ENCODE measurements around the gene LRRC8A. TPM values are rescaled to one million over a fixed set of nuclear protein-coding genes. Genes with fewer than 3 reads are reported as not detected.
"Not testable (repeated sequence)": the region's sequence is repeated elsewhere in the genome, so short reads cannot be mapped to it uniquely, and the experiment has no call there.

LRRC8A gene
- polyA plus RNA-seq, 1 donor from 2014 or later = 11.6 TPM

DNA sequence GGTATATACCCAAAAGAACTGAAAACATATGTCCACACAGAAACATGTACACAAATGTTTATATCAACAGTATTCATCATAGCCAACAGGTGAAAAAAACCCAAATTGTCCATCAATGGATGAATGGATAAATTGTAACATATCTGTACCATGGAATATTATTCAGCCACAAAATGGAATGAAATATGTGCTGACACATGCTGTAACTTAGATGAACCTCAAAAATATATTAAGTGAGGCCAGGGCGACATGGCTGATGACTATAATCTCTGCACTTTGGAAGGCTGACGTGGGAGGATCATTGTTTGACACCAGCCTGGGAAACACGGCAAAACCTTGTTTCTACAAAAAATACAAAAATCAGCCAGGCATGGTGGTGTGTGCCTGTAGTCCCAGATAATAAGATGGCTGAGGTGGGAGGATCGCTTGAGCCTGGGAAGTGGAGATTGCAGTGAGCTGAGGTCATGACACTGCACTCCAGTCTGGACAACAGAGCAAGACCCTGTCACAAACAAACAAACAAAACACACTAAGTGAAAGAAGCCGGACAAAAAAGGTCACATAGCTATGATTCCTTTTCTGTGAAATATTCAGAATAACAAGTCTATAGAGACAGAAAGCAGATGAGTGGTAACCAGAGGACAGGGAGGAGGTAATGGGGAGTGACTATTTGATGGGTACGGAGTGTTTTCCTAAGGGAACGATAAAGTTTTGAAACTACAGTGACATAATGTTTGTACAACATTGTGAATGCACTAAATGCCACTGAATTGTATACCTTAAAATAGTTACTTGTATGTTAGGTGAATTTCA, 11.6 kb upstream of the LRRC8A start:
- no peaks in the 10 kb centered on the region for H3K9me3 ChIP-seq (ENCODE audit: low read length)
- no peaks in the 10 kb centered on the region for H3K79me2 ChIP-seq (replicated peaks; ENCODE audit: insufficient read depth, low read length)
- H3K27ac ChIP-seq (ENCODE audit: low read length) = no peak overlapping the region
- no peak overlapping the region for H3K9ac ChIP-seq (ENCODE audit: low read length)
- no peaks in the 10 kb centered on the region for H3F3A ChIP-seq (ENCODE audit: insufficient read depth, low read length, poor library complexity, severe bottlenecking)
- H3K9me2 ChIP-seq (ENCODE audit: insufficient read depth, low read length) = no peaks in the 10 kb centered on the region
- no peak overlapping the region for H3K4me3 ChIP-seq (ENCODE audit: low read length)
- no peak overlapping the region for H3K4me2 ChIP-seq (ENCODE audit: low read length)
- no peaks in the 10 kb centered on the region for H3K27me3 ChIP-seq (ENCODE audit: insufficient read depth, low read depth, low read length)
- no peak overlapping the region for H2AFZ ChIP-seq (ENCODE audit: low read depth, low read length)
- H4K20me1 ChIP-seq (ENCODE audit: insufficient read depth) = no peaks in the 10 kb centered on the region
- H3K36me3 ChIP-seq (ENCODE audit: insufficient read depth, low read length) = no peaks in the 10 kb centered on the region
- TF ChIP-seq TAF1 (IDR thresholded peaks at IDR 0.05; ENCODE audit: low read depth) (no peak), EZH2 (IDR thresholded peaks at IDR 0.05; ENCODE audit: borderline replicate concordance, insufficient read depth, low read length, poor library complexity, severe bottlenecking) (no peak), POLR2AphosphoS5 (IDR thresholded peaks at IDR 0.05) (no peak), RAD21 (conservative IDR thresholded peaks at IDR 0.05) (no peak), MXI1 (conservative IDR thresholded peaks at IDR 0.05; ENCODE audit: poor library complexity, severe bottlenecking) (no peak), SMC3 (conservative IDR thresholded peaks at IDR 0.05; ENCODE audit: poor library complexity) (no peak)
- TF ChIP-seq, protein P1, sequence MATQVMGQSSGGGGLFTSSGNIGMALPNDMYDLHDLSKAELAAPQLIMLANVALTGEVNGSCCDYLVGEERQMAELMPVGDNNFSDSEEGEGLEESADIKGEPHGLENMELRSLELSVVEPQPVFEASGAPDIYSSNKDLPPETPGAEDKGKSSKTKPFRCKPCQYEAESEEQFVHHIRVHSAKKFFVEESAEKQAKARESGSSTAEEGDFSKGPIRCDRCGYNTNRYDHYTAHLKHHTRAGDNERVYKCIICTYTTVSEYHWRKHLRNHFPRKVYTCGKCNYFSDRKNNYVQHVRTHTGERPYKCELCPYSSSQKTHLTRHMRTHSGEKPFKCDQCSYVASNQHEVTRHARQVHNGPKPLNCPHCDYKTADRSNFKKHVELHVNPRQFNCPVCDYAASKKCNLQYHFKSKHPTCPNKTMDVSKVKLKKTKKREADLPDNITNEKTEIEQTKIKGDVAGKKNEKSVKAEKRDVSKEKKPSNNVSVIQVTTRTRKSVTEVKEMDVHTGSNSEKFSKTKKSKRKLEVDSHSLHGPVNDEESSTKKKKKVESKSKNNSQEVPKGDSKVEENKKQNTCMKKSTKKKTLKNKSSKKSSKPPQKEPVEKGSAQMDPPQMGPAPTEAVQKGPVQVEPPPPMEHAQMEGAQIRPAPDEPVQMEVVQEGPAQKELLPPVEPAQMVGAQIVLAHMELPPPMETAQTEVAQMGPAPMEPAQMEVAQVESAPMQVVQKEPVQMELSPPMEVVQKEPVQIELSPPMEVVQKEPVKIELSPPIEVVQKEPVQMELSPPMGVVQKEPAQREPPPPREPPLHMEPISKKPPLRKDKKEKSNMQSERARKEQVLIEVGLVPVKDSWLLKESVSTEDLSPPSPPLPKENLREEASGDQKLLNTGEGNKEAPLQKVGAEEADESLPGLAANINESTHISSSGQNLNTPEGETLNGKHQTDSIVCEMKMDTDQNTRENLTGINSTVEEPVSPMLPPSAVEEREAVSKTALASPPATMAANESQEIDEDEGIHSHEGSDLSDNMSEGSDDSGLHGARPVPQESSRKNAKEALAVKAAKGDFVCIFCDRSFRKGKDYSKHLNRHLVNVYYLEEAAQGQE (IDR thresholded peaks at IDR 0.05; ENCODE audit: borderline replicate concordance) = no peak
- TF ChIP-seq, protein P2, sequence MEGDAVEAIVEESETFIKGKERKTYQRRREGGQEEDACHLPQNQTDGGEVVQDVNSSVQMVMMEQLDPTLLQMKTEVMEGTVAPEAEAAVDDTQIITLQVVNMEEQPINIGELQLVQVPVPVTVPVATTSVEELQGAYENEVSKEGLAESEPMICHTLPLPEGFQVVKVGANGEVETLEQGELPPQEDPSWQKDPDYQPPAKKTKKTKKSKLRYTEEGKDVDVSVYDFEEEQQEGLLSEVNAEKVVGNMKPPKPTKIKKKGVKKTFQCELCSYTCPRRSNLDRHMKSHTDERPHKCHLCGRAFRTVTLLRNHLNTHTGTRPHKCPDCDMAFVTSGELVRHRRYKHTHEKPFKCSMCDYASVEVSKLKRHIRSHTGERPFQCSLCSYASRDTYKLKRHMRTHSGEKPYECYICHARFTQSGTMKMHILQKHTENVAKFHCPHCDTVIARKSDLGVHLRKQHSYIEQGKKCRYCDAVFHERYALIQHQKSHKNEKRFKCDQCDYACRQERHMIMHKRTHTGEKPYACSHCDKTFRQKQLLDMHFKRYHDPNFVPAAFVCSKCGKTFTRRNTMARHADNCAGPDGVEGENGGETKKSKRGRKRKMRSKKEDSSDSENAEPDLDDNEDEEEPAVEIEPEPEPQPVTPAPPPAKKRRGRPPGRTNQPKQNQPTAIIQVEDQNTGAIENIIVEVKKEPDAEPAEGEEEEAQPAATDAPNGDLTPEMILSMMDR (IDR thresholded peaks at IDR 0.05; ENCODE audit: poor library complexity, severe bottlenecking) = no peak

DNA sequence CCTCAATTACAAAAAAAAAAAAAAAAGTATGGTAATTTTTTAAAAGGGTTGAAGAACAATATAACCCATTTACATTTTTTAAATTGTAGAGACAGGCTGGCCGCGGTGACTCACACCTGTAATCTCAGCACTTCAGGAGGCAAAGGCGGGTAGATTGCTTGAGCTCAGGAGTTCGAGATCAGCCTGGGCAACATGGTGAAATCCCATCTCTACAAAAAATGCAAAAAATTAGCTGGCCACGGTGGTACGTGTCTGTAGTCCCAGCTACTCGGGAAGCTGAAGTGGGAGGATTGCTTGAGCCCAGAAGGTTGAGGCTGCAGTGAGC, 11.0 kb upstream of the LRRC8A start:
- H3K79me2 ChIP-seq (replicated peaks; ENCODE audit: insufficient read depth, low read length); H3K4me2 ChIP-seq (ENCODE audit: low read length); H3F3A ChIP-seq (ENCODE audit: insufficient read depth, low read length, poor library complexity, severe bottlenecking); H3K9ac ChIP-seq (ENCODE audit: low read length); H3K27ac ChIP-seq (ENCODE audit: low read length); H3K4me3 ChIP-seq (ENCODE audit: low read length); H4K20me1 ChIP-seq (ENCODE audit: insufficient read depth); H3K9me2 ChIP-seq (ENCODE audit: insufficient read depth, low read length); H3K36me3 ChIP-seq (ENCODE audit: insufficient read depth, low read length); H3K9me3 ChIP-seq (ENCODE audit: low read length); H2AFZ ChIP-seq (ENCODE audit: low read depth, low read length); H3K27me3 ChIP-seq (ENCODE audit: insufficient read depth, low read depth, low read length): not testable (repeated sequence)

DNA sequence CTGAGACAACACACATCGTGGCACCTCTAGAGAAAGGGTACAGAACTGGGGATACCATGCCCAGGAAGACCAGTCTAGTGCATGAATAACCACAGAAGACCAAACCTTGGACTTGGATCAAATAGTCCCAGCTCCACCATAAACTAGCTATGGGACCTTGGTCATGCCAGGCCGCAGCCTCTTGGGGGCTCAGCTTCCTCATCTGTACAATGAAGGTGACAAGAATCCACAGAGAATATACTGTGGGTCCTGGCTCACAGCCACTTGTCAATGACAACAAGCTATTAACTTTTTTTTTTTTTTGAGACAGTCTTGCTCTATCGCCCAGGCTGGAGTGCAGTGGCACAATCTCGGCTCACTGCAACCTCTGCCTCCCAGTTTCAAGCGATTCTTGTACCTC, 4.1 kb upstream of the LRRC8A start:
- Histone ChIP-seq H3K36me3 (ENCODE audit: insufficient read depth, low read length) (no peaks in the 10 kb centered on the region), H3K9me3 (ENCODE audit: low read length) (no peaks in the 10 kb centered on the region), H3K79me2 (replicated peaks; ENCODE audit: insufficient read depth, low read length) (peaks cover 7% of the 10 kb centered on the region), H3K4me3 (ENCODE audit: low read length) (no peak overlapping the region), H4K20me1 (ENCODE audit: insufficient read depth) (no peaks in the 10 kb centered on the region), H3K27me3 (ENCODE audit: insufficient read depth, low read depth, low read length) (no peaks in the 10 kb centered on the region), H3K9ac (ENCODE audit: low read length) (no peak overlapping the region), H3F3A (ENCODE audit: insufficient read depth, low read length, poor library complexity, severe bottlenecking) (peaks cover 1% of the 10 kb centered on the region), H3K9me2 (ENCODE audit: insufficient read depth, low read length) (no peaks in the 10 kb centered on the region), H3K27ac (ENCODE audit: low read length) (no peak overlapping the region), H3K4me2 (ENCODE audit: low read length) (no peak overlapping the region), H2AFZ (ENCODE audit: low read depth, low read length) (no peak overlapping the region)
- TF ChIP-seq EP300 (conservative IDR thresholded peaks at IDR 0.05; ENCODE audit: poor library complexity, severe bottlenecking) = no peak
- no peak for TF ChIP-seq EZH2 (IDR thresholded peaks at IDR 0.05; ENCODE audit: borderline replicate concordance, insufficient read depth, low read length, poor library complexity, severe bottlenecking)
- TF ChIP-seq SMC3 (conservative IDR thresholded peaks at IDR 0.05; ENCODE audit: poor library complexity) = no peak
- TF ChIP-seq, protein P2 (IDR thresholded peaks at IDR 0.05; ENCODE audit: poor library complexity, severe bottlenecking) = no peak
- TF ChIP-seq, protein P1 (IDR thresholded peaks at IDR 0.05; ENCODE audit: borderline replicate concordance) = no peak
- no peak for TF ChIP-seq TAF1 (IDR thresholded peaks at IDR 0.05; ENCODE audit: low read depth)
- no peak for TF ChIP-seq MXI1 (conservative IDR thresholded peaks at IDR 0.05; ENCODE audit: poor library complexity, severe bottlenecking)
- TF ChIP-seq RAD21 (conservative IDR thresholded peaks at IDR 0.05) = no peak
- no peak for TF ChIP-seq POLR2AphosphoS5 (IDR thresholded peaks at IDR 0.05)

Measured in neural cell (in vitro differentiated cells).